GM21390 (cell line): ENCODE data around the gene BNC2.
"Not testable (repeated sequence)": the region's sequence is repeated elsewhere in the genome, so short reads cannot be mapped to it uniquely, and the experiment has no call there.

Experiments
- ATAC-seq: cut with Tn5 transposase; IDR thresholded peaks from one replicate; pipeline ENCODE4 v1.9.1; 2021; ENCODE audit not compliant: unreplicated experiment

The BNC2 gene

GRCh38 chr9:16870596-16871335, at the start of gene BNC2:
Gene BNC2, minus strand, starts transcription at chr9:16870670. Its CDS starts 22 bp downstream, at chr9:16870648.
- ATAC-seq: no peak

GRCh38 chr9:16918920-16919319, 48.5 kb upstream of the BNC2 start:
- no peak for ATAC-seq

GRCh38 chr9:16915126-16915831, 44.8 kb upstream of the BNC2 start:
- ATAC-seq: no peak

GRCh38 chr9:16912197-16912596, 41.7 kb upstream of the BNC2 start:
- no peak for ATAC-seq

- ATAC-seq: not testable (repeated sequence)
Measured at GRCh38 chr9:16908206-16908605, 37.7 kb upstream of the BNC2 start.

GRCh38 chr9:16904655-16905054, 34.2 kb upstream of the BNC2 start:
- ATAC-seq: no peak

GRCh38 chr9:16901590-16901989, 31.1 kb upstream of the BNC2 start:
- ATAC-seq: no peak

GRCh38 chr9:16899606-16900005, 29.1 kb upstream of the BNC2 start:
- ATAC-seq: no peak

- no peak for ATAC-seq
Measured at GRCh38 chr9:16898464-16898863, 28.0 kb upstream of the BNC2 start.

GRCh38 chr9:16888594-16888993, 18.1 kb upstream of the BNC2 start:
- ATAC-seq: no peak

GRCh38 chr9:16885931-16886330, 15.5 kb upstream of the BNC2 start:
- ATAC-seq: no peak

- no peak for ATAC-seq
Measured at GRCh38 chr9:16884952-16885513, 14.6 kb upstream of the BNC2 start.

- no peak for ATAC-seq
Measured at GRCh38 chr9:16884373-16884772, 13.9 kb upstream of the BNC2 start.

GRCh38 chr9:16883586-16883985, 13.1 kb upstream of the BNC2 start:
- no peak for ATAC-seq

GRCh38 chr9:16882440-16882839, 12.0 kb upstream of the BNC2 start:
- not testable (repeated sequence) for ATAC-seq

- ATAC-seq: no peak
Measured at GRCh38 chr9:16879416-16879815, 8.9 kb upstream of the BNC2 start.

- ATAC-seq: no peak
Measured at GRCh38 chr9:16877256-16877655, 6.8 kb upstream of the BNC2 start.

- no peak for ATAC-seq
Measured at GRCh38 chr9:16873126-16873802, 2.8 kb upstream of the BNC2 start.

- ATAC-seq: no peak
Measured at GRCh38 chr9:16871336-16872151, 1.1 kb upstream of the BNC2 start.

- ATAC-seq: no peak
Measured at GRCh38 chr9:16869882-16870595, 431 bp downstream of the BNC2 start.
